Stimulated activated CD4-positive, alpha-beta T cell treated with anti-CD3 and anti-CD28 coated beads, Interleukin-4, amount 100 ng/mL, for 1 hour (primary cell): Measurements from ENCODE around the gene KIF26B.

Experiments
- DNase-seq: peaks from one replicate; pipeline ENCODE4 v3.0.0-alpha.2; 2020

Gene KIF26B

GRCh38 chr1:245173446-245174211 is 18.8 kb downstream of the KIF26B start:
- no peak for DNase-seq

- DNase-seq, result no peak
These were observed 22.5 kb downstream of the KIF26B start for GRCh38 chr1:245177071-245177900.

GRCh38 chr1:245179706-245180105 is 24.9 kb downstream of the KIF26B start:
- DNase-seq, result no peak

- DNase-seq, result no peak
These were observed 25.8 kb downstream of the KIF26B start for GRCh38 chr1:245180496-245181157.

GRCh38 chr1:245181158-245181517 is 26.4 kb downstream of the KIF26B start:
- DNase-seq, result no peak

GRCh38 chr1:245182028-245182427 is 27.2 kb downstream of the KIF26B start:
- no peak for DNase-seq

GRCh38 chr1:245183429-245183828 is 28.6 kb downstream of the KIF26B start:
- DNase-seq, result no peak

- DNase-seq, result no peak
These were observed 30.0 kb downstream of the KIF26B start for GRCh38 chr1:245184779-245185178.

- no peak for DNase-seq
These were observed 33.6 kb downstream of the KIF26B start for GRCh38 chr1:245188403-245188802.

GRCh38 chr1:245195398-245195797 is 40.6 kb downstream of the KIF26B start:
- DNase-seq, result no peak

- no peak for DNase-seq
These were observed 42.3 kb downstream of the KIF26B start for GRCh38 chr1:245197121-245197520.

- no peak for DNase-seq
These were observed 43.2 kb downstream of the KIF26B start for GRCh38 chr1:245197911-245198379.

- DNase-seq, result no peak
These were observed 44.1 kb downstream of the KIF26B start for GRCh38 chr1:245198748-245199516.

GRCh38 chr1:245200146-245200545 is 45.4 kb downstream of the KIF26B start:
- no peak for DNase-seq

- no peak for DNase-seq
These were observed 46.4 kb downstream of the KIF26B start for GRCh38 chr1:245201201-245201600.

- DNase-seq, result no peak
These were observed 47.0 kb downstream of the KIF26B start for GRCh38 chr1:245201827-245202226.

GRCh38 chr1:245205396-245205795 is 50.6 kb downstream of the KIF26B start:
- DNase-seq, result no peak

GRCh38 chr1:245205864-245206263 is 51.1 kb downstream of the KIF26B start:
- DNase-seq, result no peak

- DNase-seq, result no peak
These were observed 52.4 kb downstream of the KIF26B start for GRCh38 chr1:245207056-245207638.

- DNase-seq, result no peak
These were observed 53.0 kb downstream of the KIF26B start for GRCh38 chr1:245207801-245208200.

GRCh38 chr1:245209658-245210435 is 55.1 kb downstream of the KIF26B start:
- no peak for DNase-seq
